KMS-11 (cell line): ENCODE measurements around the gene SCN1A.

Source experiments
- H2AFZ ChIP-seq: fragments of 200-600 bp; sonication (generic); 2 replicates; pipeline ENCODE4 v1.6.1; 2016; ENCODE audit warnings: antibody characterized with exemption, mixed run types, low read depth
- H3K27ac ChIP-seq: fragments of 200-600 bp; sonication (generic); 2 replicates; pipeline ENCODE4 v1.6.1; 2016; ENCODE audit warnings: mild to moderate bottlenecking, mixed run types
- H3K27me3 ChIP-seq: fragments of 200-600 bp; sonication (generic); 2 replicates; pipeline ENCODE4 v1.6.1; 2017; ENCODE audit warnings: mild to moderate bottlenecking, low read depth, mixed run types, moderate library complexity; ENCODE audit not compliant: insufficient read depth
- H3K36me3 ChIP-seq: fragments of 200-600 bp; sonication (generic); 2 replicates; pipeline ENCODE4 v1.6.1; 2017; ENCODE audit warnings: mild to moderate bottlenecking, mixed run types; ENCODE audit not compliant: insufficient read depth
- H3K4me1 ChIP-seq: fragments of 200-600 bp; sonication (generic); 2 replicates; pipeline ENCODE4 v1.6.1; 2016; ENCODE audit warnings: mild to moderate bottlenecking, low read depth, mixed run types; ENCODE audit not compliant: poor library complexity, severe bottlenecking
- H3K4me2 ChIP-seq: fragments of 200-600 bp; sonication (generic); 2 replicates; pipeline ENCODE4 v1.7.0; 2016; ENCODE audit warnings: mild to moderate bottlenecking, mixed run types
- H3K4me3 ChIP-seq: fragments of 200-600 bp; sonication (generic); IDR thresholded peaks from 2 replicates; pipeline ENCODE4 v1.6.1; 2017; ENCODE audit warnings: low read depth, low read length, mixed read lengths; ENCODE audit not compliant: insufficient read depth
- H3K79me2 ChIP-seq: fragments of 200-600 bp; sonication (generic); 2 replicates; pipeline ENCODE4 v1.6.1; 2016; ENCODE audit warnings: low read depth, mixed run types; ENCODE audit not compliant: insufficient read depth
- H3K9ac ChIP-seq: fragments of 200-600 bp; sonication (generic); 2 replicates; pipeline ENCODE4 v1.6.1; 2016; ENCODE audit warnings: mild to moderate bottlenecking, mixed run types
- H4K20me1 ChIP-seq: fragments of 200-600 bp; sonication (generic); 2 replicates; pipeline ENCODE4 v1.6.1; 2016; ENCODE audit warnings: mild to moderate bottlenecking, mixed run types; ENCODE audit not compliant: insufficient read depth
- CTCF ChIP-seq: fragments of 200-600 bp; sonication (generic); conservative IDR thresholded peaks from 2 replicates; pipeline ENCODE4 v1.6.1; 2017; ENCODE audit warnings: low read depth, mild to moderate bottlenecking, antibody characterized with exemption, low read length, moderate library complexity, mixed read lengths

Gene SCN1A

GRCh38 chr2:166017208-166017607, 110.6 kb downstream of the SCN1A start:
- Histone ChIP-seq H3K4me2 (no peak overlapping the region), H3K4me3 (no peak overlapping the region), H3K27ac (no peak overlapping the region), H2AFZ (no peak overlapping the region), H3K9ac (no peak overlapping the region), H3K79me2 (no peaks in the 10 kb centered on the region), H3K4me1 (no peaks in the 10 kb centered on the region), H3K27me3 (no peaks in the 10 kb centered on the region), H3K36me3 (no peaks in the 10 kb centered on the region), H4K20me1 (no peaks in the 10 kb centered on the region)
- no peak for TF ChIP-seq CTCF

- H2AFZ ChIP-seq, result no peak overlapping the region
- H3K79me2 ChIP-seq, result no peaks in the 10 kb centered on the region
- no peaks in the 10 kb centered on the region for H3K4me1 ChIP-seq
- no peaks in the 10 kb centered on the region for H3K36me3 ChIP-seq
- H3K9ac ChIP-seq, result no peak overlapping the region
- H3K27me3 ChIP-seq, result no peaks in the 10 kb centered on the region
- no peak for TF ChIP-seq CTCF
- H4K20me1 ChIP-seq, result no peaks in the 10 kb centered on the region
- no peak overlapping the region for H3K4me3 ChIP-seq
- no peak overlapping the region for H3K4me2 ChIP-seq
- no peak overlapping the region for H3K27ac ChIP-seq
These were observed 113.9 kb downstream of the SCN1A start for GRCh38 chr2:166013878-166014277.

GRCh38 chr2:166011660-166012059, 116.2 kb downstream of the SCN1A start:
- no peak for TF ChIP-seq CTCF
- Histone ChIP-seq H3K4me3 (no peak overlapping the region), H3K4me1 (no peaks in the 10 kb centered on the region), H3K4me2 (no peak overlapping the region), H3K79me2 (no peaks in the 10 kb centered on the region), H3K27me3 (no peaks in the 10 kb centered on the region), H3K9ac (no peak overlapping the region), H3K36me3 (no peaks in the 10 kb centered on the region), H4K20me1 (no peaks in the 10 kb centered on the region), H3K27ac (no peak overlapping the region), H2AFZ (no peak overlapping the region)

GRCh38 chr2:166000401-166000800, 127.4 kb downstream of the SCN1A start:
- H3K27ac ChIP-seq, result no peak overlapping the region
- H3K9ac ChIP-seq, result no peak overlapping the region
- no peaks in the 10 kb centered on the region for H3K79me2 ChIP-seq
- H4K20me1 ChIP-seq, result no peaks in the 10 kb centered on the region
- H3K4me1 ChIP-seq, result no peaks in the 10 kb centered on the region
- TF ChIP-seq CTCF, result no peak
- no peaks in the 10 kb centered on the region for H3K36me3 ChIP-seq
- H3K27me3 ChIP-seq, result no peaks in the 10 kb centered on the region
- H3K4me3 ChIP-seq, result no peak overlapping the region
- H3K4me2 ChIP-seq, result no peak overlapping the region
- H2AFZ ChIP-seq, result no peak overlapping the region

GRCh38 chr2:165990846-165991245, 137.0 kb downstream of the SCN1A start:
- H3K4me2 ChIP-seq, result no peak overlapping the region

More at GRCh38 chr2:165990846-165991245, 137.0 kb downstream of the SCN1A start:
- Histone ChIP-seq H4K20me1 (no peaks in the 10 kb centered on the region), H3K27ac (no peak overlapping the region), H3K4me1 (no peaks in the 10 kb centered on the region), H3K79me2 (no peaks in the 10 kb centered on the region), H3K27me3 (no peaks in the 10 kb centered on the region), H3K36me3 (no peaks in the 10 kb centered on the region), H3K4me3 (no peak overlapping the region), H2AFZ (no peak overlapping the region), H3K9ac (no peak overlapping the region)
- TF ChIP-seq CTCF, result no peak
